GM12878 (cell line): ENCODE results near the gene NUDT3.

Source experiments
- ATF7 ChIP-seq: fragments of 450-650 bp; IDR thresholded peaks from 2 replicates; pipeline ENCODE4 v1.6.1; 2016; ENCODE audit warnings: low read depth, mild to moderate bottlenecking
- CEBPB ChIP-seq, 2 experiments: fragments of 150-350 bp in 1 of 2; IDR thresholded peaks; 2 replicates each; pipeline ENCODE4 v1.6.1; 2012 to 2014; ENCODE audit warnings: low read depth in 2 of 2, low read length in 2 of 2, borderline replicate concordance in 1 of 2, inconsistent platforms in 1 of 2
- CTCF ChIP-seq, 3 experiments: IDR thresholded peaks in 2 of 3; conservative IDR thresholded peaks in 1 of 3; 2 replicates each; pipeline ENCODE4 v1.5.1; 2011; ENCODE audit warnings: low read depth in 3 of 3, low read length in 3 of 3, mild to moderate bottlenecking in 3 of 3, control low read depth in 2 of 3, moderate library complexity in 2 of 3, inconsistent platforms in 1 of 3, mixed read lengths in 1 of 3; ENCODE audit not compliant: control insufficient read depth in 2 of 3, insufficient read depth in 1 of 3; ENCODE audit errors: extremely low read depth in 1 of 3
- POLR2A ChIP-seq: IDR thresholded peaks from 2 replicates; pipeline ENCODE4 v1.6.1; 2011; ENCODE audit warnings: low read depth, mild to moderate bottlenecking, low read length
- POLR2AphosphoS5 ChIP-seq: IDR thresholded peaks from 2 replicates; pipeline ENCODE4 v1.6.1; 2011; ENCODE audit warnings: mild to moderate bottlenecking, low read length, inconsistent platforms
- RCOR1 ChIP-seq: conservative IDR thresholded peaks from 2 replicates; pipeline ENCODE4 v1.6.1; 2012; ENCODE audit warnings: low read depth, low read length, improper control_type of control experiment
- RFX5 ChIP-seq: IDR thresholded peaks from 2 replicates; pipeline ENCODE4 v1.6.1; 2011; ENCODE audit warnings: low read depth, low read length, improper control_type of control experiment
- SIN3A ChIP-seq: IDR thresholded peaks from 2 replicates; pipeline ENCODE4 v1.6.1; 2012; ENCODE audit warnings: low read depth, low read length, improper control_type of control experiment
- TCF7 ChIP-seq: IDR thresholded peaks from 2 replicates; pipeline ENCODE4 v1.6.1; 2014; ENCODE audit warnings: antibody characterized with exemption, borderline replicate concordance
- TF ChIP-seq, protein P1 (sequence below): fragments of 450-650 bp; IDR thresholded peaks from 2 replicates; pipeline ENCODE4 v1.6.1; 2017; ENCODE audit warnings: mild to moderate bottlenecking, moderate library complexity

DNA sequence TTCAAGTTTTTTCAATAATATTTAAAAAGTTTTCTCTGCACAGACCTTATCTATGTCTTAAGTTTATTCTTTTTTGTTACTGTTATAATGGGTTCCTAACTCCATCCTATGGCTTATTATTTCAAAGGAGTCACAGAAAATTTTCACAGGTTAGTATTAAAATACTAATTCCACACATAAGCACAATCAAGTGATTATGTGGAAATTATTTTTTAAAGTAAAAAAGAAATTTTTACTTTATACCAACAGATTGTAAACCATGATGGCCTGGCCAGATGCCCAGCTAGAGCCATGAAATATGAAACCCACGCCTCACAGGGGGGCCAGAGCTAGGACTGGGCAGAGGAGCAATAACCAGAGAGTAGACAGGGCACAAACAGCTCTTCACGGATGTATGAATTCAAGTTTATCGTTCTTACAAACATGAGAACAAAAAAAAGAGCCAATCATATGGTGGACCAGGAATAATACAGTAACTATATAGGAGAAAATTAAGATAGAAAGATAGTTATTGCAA lies 34.0 kb downstream of the NUDT3 start:
- TF ChIP-seq SIN3A (no peak), CTCF (IDR thresholded peaks at IDR 0.05 in 2 of 3, conservative IDR thresholded peaks at IDR 0.05 in 1 of 3; ENCODE audit: control insufficient read depth in 2 of 3, extremely low read depth in 1 of 3, insufficient read depth in 1 of 3, low read depth in 3 of 3, low read length in 3 of 3) (no peak), RCOR1 (no peak), POLR2AphosphoS5 (no peak), ATF7 (no peak), RFX5 (no peak), TCF7 (no peak), CEBPB (IDR thresholded peaks at IDR 0.05; ENCODE audit: borderline replicate concordance in 1 of 2, low read depth in 2 of 2, low read length in 2 of 2) (no peak), POLR2A (no peak)
- TF ChIP-seq, protein P1, sequence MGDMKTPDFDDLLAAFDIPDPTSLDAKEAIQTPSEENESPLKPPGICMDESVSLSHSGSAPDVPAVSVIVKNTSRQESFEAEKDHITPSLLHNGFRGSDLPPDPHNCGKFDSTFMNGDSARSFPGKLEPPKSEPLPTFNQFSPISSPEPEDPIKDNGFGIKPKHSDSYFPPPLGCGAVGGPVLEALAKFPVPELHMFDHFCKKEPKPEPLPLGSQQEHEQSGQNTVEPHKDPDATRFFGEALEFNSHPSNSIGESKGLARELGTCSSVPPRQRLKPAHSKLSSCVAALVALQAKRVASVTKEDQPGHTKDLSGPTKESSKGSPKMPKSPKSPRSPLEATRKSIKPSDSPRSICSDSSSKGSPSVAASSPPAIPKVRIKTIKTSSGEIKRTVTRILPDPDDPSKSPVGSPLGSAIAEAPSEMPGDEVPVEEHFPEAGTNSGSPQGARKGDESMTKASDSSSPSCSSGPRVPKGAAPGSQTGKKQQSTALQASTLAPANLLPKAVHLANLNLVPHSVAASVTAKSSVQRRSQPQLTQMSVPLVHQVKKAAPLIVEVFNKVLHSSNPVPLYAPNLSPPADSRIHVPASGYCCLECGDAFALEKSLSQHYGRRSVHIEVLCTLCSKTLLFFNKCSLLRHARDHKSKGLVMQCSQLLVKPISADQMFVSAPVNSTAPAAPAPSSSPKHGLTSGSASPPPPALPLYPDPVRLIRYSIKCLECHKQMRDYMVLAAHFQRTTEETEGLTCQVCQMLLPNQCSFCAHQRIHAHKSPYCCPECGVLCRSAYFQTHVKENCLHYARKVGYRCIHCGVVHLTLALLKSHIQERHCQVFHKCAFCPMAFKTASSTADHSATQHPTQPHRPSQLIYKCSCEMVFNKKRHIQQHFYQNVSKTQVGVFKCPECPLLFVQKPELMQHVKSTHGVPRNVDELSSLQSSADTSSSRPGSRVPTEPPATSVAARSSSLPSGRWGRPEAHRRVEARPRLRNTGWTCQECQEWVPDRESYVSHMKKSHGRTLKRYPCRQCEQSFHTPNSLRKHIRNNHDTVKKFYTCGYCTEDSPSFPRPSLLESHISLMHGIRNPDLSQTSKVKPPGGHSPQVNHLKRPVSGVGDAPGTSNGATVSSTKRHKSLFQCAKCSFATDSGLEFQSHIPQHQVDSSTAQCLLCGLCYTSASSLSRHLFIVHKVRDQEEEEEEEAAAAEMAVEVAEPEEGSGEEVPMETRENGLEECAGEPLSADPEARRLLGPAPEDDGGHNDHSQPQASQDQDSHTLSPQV, result no peak
